ENCODE results near the gene SFSWAP. TPM values are rescaled to one million over a fixed set of nuclear protein-coding genes. Genes with fewer than 3 reads are reported as not detected.
"Not testable (repeated sequence)": the region's sequence is repeated elsewhere in the genome, so short reads cannot be mapped to it uniquely, and the experiment has no call there.

SFSWAP gene
- total RNA-seq, 1 experiment from 2014 or later, result 32.6 TPM

GRCh38 chr12:131765961-131766360, 55.1 kb downstream of the SFSWAP start:
- no peaks in the 10 kb centered on the region for H3K27me3 ChIP-seq
- no peak for DNase-seq
- no peak overlapping the region for H3K4me3 ChIP-seq
- H3K36me3 ChIP-seq, result peaks cover 48% of the 10 kb centered on the region
- no peaks in the 10 kb centered on the region for H3K4me1 ChIP-seq
- H3K9me3 ChIP-seq (replicated peaks), result no peaks in the 10 kb centered on the region
- no peak overlapping the region for H3K27ac ChIP-seq

DNA sequence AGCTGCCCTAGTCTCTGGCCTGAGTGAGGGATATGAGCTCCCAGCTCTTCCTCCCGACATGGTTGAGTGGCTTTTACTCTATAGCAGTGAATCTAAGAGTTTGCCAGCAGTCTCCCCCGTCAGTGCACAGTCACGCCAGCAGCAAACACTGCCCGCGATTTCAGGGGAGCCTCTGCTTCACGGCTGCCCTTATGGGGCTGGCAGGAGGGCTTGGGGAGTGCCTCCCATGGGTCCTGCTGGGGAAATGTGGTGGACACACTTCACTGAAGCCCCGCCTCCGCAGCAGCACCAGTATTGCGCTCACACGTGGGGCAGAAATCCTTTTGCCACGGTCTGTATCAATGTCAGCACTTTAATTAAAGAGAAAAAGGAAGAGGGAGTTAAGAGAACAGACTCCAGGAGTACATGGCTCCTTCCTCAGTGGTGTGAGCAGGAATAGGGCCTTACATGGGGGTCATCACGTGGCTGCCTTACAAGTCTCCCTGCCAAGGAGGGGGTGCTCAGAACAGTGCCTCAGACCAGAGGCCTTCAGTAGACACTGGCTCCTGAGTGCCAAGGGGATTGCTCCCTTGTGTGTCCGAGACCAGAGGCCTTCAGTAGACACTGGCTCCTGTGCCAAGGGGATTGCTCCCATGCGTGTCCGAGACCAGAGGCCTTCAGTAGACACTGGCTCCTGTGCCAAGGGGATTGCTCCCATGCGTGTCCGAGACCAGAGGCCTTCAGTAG, 55.7 kb downstream of the SFSWAP start:
- H3K4me3 ChIP-seq, result no peak overlapping the region
- no peaks in the 10 kb centered on the region for H3K4me1 ChIP-seq
- no peaks in the 10 kb centered on the region for H3K27me3 ChIP-seq
- H3K9me3 ChIP-seq (replicated peaks), result no peaks in the 10 kb centered on the region
- H3K36me3 ChIP-seq, result peaks cover 51% of the 10 kb centered on the region
- DNase-seq, result no peak
- no peak overlapping the region for H3K27ac ChIP-seq

GRCh38 chr12:131770120-131770519, 59.2 kb downstream of the SFSWAP start:
- no peak for DNase-seq
- Histone ChIP-seq H3K4me3 (no peak overlapping the region), H3K27ac (no peak overlapping the region), H3K27me3 (no peaks in the 10 kb centered on the region), H3K36me3 (peaks cover 38% of the 10 kb centered on the region), H3K9me3 (replicated peaks) (no peaks in the 10 kb centered on the region), H3K4me1 (no peaks in the 10 kb centered on the region)

GRCh38 chr12:131771965-131772364, 61.1 kb downstream of the SFSWAP start:
- no peak overlapping the region for H3K27ac ChIP-seq
- H3K27me3 ChIP-seq, result no peaks in the 10 kb centered on the region
- no peaks in the 10 kb centered on the region for H3K4me1 ChIP-seq
- H3K9me3 ChIP-seq (replicated peaks), result no peaks in the 10 kb centered on the region
- DNase-seq, result no peak
- no peak overlapping the region for H3K4me3 ChIP-seq
- H3K36me3 ChIP-seq, result peaks cover 34% of the 10 kb centered on the region

DNA sequence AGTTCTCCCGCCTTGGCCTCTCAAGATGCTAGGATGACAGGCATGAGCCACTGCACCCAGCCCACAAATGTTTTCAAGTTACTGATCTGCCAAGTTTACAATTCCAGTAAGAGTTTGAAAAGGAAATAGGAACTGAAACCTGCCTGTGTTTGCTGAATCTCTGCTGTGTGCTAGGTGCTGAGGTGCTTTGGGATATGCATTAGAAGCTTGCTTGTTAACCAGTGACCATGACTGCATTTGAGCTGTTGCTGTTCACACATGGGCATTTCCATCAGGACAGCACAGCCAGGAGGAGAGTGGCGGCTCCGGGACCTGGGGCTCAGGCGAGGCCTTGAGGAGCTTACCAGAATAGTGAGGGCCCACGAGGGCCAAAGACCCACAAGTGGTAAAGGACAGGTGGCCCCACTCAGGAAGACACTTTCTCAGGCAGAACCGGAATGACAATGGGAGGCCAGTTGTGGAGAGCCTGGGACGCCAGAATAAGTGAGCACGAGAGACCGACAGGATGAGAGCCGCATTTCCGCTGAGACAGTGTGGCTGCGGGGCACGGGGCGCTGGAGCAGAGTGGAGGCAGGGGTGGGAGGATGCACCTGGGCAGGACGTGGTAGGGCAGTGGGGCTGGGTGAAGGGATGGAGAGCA, 62.8 kb downstream of the SFSWAP start:
- DNase-seq, result no peak
- Histone ChIP-seq H3K27ac (no peak overlapping the region), H3K36me3 (peaks cover 32% of the 10 kb centered on the region), H3K4me1 (no peaks in the 10 kb centered on the region), H3K9me3 (replicated peaks) (no peaks in the 10 kb centered on the region), H3K4me3 (no peak overlapping the region), H3K27me3 (no peaks in the 10 kb centered on the region)

- Histone ChIP-seq H3K4me3 (no peak overlapping the region), H3K36me3 (peaks cover 32% of the 10 kb centered on the region), H3K4me1 (no peaks in the 10 kb centered on the region), H3K9me3 (replicated peaks) (no peaks in the 10 kb centered on the region), H3K27me3 (no peaks in the 10 kb centered on the region), H3K27ac (no peak overlapping the region)
- DNase-seq, result no peak
Measured at GRCh38 chr12:131774576-131775391, 63.9 kb downstream of the SFSWAP start.

DNA sequence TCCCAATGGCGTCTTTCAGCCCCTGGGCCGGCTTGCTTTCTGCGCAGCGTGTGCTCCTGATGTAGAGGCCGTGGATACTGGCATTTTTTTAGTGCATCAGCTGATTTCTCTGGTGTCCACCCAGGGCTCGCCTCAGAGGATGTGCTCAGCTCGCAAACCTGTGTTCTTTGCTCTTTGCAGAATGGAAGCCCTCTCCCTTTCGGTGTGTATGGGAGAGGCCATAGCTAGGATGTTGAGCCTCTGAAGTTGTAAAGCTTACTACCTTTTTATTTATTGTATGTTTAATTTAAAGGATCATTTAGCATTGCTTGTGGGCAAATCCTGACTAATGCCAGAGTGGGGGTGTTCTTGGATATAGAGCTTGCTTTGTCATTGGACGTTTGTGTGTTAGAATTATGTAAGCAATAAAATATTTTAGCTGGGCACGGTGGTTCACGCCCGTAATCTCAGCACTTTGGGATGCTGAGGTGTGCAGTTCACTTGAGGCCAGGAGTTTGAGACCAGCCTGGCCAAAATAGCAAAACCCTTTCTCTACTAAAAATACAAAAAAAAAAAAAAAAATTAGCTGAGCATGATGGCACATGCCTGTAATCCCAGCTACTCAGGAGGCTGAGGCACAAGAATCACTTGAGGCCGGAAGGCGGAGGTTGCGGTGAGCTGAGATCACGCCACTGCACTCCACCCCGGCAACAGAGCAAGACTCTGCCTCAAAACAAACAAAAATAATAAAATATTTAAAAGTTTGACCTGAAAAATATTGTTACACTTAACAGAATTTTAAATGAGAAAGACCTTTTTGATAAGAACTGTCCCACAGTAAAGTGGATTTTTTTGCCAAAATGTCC, 64.7 kb downstream of the SFSWAP start:
- DNase-seq, result no peak
- Histone ChIP-seq H3K9me3 (replicated peaks) (no peaks in the 10 kb centered on the region), H3K4me3 (no peak overlapping the region), H3K4me1 (no peaks in the 10 kb centered on the region), H3K27me3 (no peaks in the 10 kb centered on the region), H3K27ac (no peak overlapping the region), H3K36me3 (peaks cover 27% of the 10 kb centered on the region)

DNA sequence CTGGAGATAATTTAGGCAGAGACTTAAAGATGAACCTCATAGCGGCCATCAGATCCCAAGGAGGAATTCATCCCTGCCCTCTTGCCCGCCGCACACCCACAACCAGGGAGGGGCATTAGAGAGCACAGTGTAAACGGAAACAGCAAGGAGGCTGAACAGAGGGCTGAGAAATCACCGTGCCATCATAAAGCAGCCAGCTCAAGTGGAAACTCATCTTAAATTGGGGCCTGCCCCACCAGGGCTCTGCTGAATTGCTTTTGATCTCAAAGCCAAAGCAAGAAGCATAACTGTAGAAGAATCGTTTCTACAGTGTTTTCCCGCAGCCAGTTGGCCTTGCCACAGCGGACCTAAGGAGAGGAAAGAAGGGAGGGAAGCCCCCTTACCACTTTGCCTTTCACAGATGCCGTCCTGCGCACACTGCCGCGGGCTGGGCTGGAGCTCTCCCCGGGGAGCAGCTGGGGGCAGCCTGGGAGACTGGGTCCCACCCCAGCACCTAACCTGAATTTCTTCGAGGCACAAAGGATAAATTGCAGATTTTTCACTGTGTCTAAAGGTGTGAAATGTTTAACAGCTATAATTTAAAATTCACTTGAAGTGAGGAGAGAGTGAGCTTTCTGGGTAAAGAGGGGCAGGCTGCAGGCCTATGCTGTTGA, 65.5 kb downstream of the SFSWAP start:
- DNase-seq, result no peak
- H3K27me3 ChIP-seq, result no peaks in the 10 kb centered on the region
- H3K4me1 ChIP-seq, result no peaks in the 10 kb centered on the region
- H3K9me3 ChIP-seq (replicated peaks), result no peaks in the 10 kb centered on the region
- H3K36me3 ChIP-seq, result peaks cover 24% of the 10 kb centered on the region
- H3K27ac ChIP-seq, result no peak overlapping the region
- H3K4me3 ChIP-seq, result no peak overlapping the region

- H3K4me3 ChIP-seq; DNase-seq; H3K27ac ChIP-seq; H3K9me3 ChIP-seq (replicated peaks); H3K4me1 ChIP-seq; H3K27me3 ChIP-seq: not testable (repeated sequence)
- H3K36me3 ChIP-seq, result peaks cover 33% of the 10 kb centered on the region
Measured at GRCh38 chr12:131777269-131777668, 66.4 kb downstream of the SFSWAP start.

DNA sequence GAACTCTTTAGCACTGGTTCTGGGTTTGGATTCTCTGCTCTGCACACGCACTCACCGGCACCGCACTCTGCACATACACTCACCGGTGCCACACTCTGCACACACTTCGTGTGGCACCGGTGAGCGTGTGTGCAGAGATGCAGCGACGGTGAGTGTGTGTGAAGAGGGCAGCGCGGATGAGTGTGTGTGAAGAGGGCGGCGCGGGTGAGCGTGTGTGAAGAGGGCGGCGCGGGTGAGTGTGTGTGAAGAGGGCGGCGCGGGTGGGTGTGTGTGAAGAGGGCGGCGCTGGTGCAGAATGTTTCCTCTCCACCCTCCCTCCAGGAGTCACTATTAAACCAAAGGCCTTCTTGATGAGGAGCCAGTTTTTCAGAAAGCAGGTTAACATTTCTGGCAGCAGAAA, 68.1 kb downstream of the SFSWAP start:
- peaks cover 14% of the 10 kb centered on the region for H3K4me1 ChIP-seq
- peaks cover 39% of the 10 kb centered on the region for H3K36me3 ChIP-seq
- H3K27me3 ChIP-seq, result no peaks in the 10 kb centered on the region
- DNase-seq, result no peak
- no peak overlapping the region for H3K4me3 ChIP-seq
- no peaks in the 10 kb centered on the region for H3K9me3 ChIP-seq (replicated peaks)
- H3K27ac ChIP-seq, result no peak overlapping the region

- Histone ChIP-seq H3K36me3 (peaks cover 39% of the 10 kb centered on the region), H3K9me3 (replicated peaks) (no peaks in the 10 kb centered on the region), H3K27ac (no peak overlapping the region), H3K27me3 (no peaks in the 10 kb centered on the region), H3K4me1 (peaks cover 29% of the 10 kb centered on the region), H3K4me3 (no peak overlapping the region)
- DNase-seq, result no peak
Measured at GRCh38 chr12:131782061-131782460, 71.2 kb downstream of the SFSWAP start.

GRCh38 chr12:131783915-131784541, 73.1 kb downstream of the SFSWAP start:
- H3K9me3 ChIP-seq (replicated peaks), result no peaks in the 10 kb centered on the region
- peak overlapping the region; percentile 87 for H3K27ac ChIP-seq
- H3K36me3 ChIP-seq, result peaks cover 33% of the 10 kb centered on the region
- H3K27me3 ChIP-seq, result no peaks in the 10 kb centered on the region
- peaks cover 29% of the 10 kb centered on the region for H3K4me1 ChIP-seq
- H3K4me3 ChIP-seq, result peak overlapping the region; percentile 32
- peak; percentile 66 to 81 for DNase-seq

DNA sequence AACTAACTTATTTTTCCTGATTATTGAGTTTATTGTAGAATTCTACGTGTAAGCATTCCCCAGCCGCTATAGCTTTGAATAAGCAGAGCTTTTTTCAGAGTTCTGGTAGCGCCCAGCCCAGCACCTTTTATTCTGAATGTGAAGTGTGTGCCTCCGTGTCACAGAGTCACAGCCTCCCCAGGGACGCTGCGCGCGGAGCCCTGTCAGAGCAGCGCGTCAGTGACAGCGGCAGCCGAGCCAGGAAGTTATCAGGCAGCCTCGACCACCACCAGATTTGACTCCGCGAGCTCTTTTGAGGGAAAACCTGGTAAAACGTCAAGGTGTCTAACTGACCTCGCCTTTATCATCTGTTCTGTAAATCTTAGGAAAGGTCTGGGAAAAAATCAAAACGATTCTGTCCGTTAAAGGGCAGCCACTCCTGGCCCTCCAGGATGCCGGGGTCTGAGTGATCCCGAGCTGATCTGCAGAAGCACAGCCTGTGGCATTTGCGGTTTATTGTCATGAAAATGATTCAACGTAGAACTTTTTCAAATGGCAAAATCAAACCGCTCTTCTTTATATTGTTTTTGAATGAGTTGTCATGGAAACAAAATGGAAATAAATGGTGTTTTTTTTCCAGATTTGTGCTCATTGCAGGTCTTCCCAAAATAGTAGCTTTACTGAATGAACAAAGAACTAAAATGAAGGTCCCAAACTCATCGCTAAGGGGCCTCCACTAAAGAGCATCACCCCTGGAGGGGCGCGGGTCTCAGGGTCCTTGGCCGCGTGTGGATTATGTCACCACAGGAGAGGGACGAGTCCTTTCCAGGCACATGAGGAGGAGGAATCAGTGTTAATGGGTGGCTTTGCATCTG, 74.2 kb downstream of the SFSWAP start:
- H3K36me3 ChIP-seq, result peaks cover 39% of the 10 kb centered on the region

More for the DNA sequence above, 74.2 kb downstream of the SFSWAP start:
- Histone ChIP-seq H3K27me3 (no peaks in the 10 kb centered on the region), H3K4me3 (no peak overlapping the region), H3K27ac (peak overlapping the region; percentile 87), H3K9me3 (replicated peaks) (no peaks in the 10 kb centered on the region), H3K4me1 (peaks cover 29% of the 10 kb centered on the region)
- DNase-seq, result peak in 1 of 2 experiments; percentile 10

Measured in SJCRH30 (cell line).